Prostate gland (tissue), 2 donors: ENCODE results near the gene METTL26. TPM values are rescaled to one million over a fixed set of nuclear protein-coding genes. Genes with fewer than 3 reads are reported as not detected.

ENCODE experiments used
- DNase-seq: peaks from one replicate; pipeline ENCODE4 v3.0.0-alpha.2; 2019; ENCODE audit warnings: low spot score
- H3K27ac ChIP-seq, 2 donors: fragments of 200-600 bp; sonication (generic); 2 replicates each; pipeline ENCODE4 v1.5.1; 2017 to 2019
- H3K27me3 ChIP-seq: fragments of 200-600 bp; sonication (generic); replicated peaks from 2 replicates; pipeline ENCODE4 v1.5.1; 2019; ENCODE audit not compliant: insufficient read depth
- H3K36me3 ChIP-seq, 2 donors: fragments of 200-600 bp; sonication (generic); 1 replicate in 1 of 2; 2 replicates in 1 of 2; pipeline versions ENCODE4 v1.5.1 to v1.8.1; 2017 to 2019
- H3K4me1 ChIP-seq: fragments of 200-600 bp; sonication (generic); replicated peaks from 2 replicates; pipeline ENCODE4 v1.5.1; 2019
- H3K4me3 ChIP-seq, 2 donors: fragments of 200-600 bp; sonication (generic); 2 replicates each; pipeline ENCODE4 v1.5.1; 2017 to 2019
- H3K9me3 ChIP-seq: fragments of 200-600 bp; sonication (generic); 2 replicates; pipeline ENCODE4 v1.5.1; 2017
- POLR2A ChIP-seq: fragments of 450-650 bp; IDR thresholded peaks from one replicate; pipeline ENCODE4 v1.6.1; 2016; ENCODE audit warnings: antibody characterized with exemption, mild to moderate bottlenecking
- POLR2AphosphoS5 ChIP-seq: sonication (generic); formaldehyde crosslinking; IDR thresholded peaks from one replicate; pipeline ENCODE4 v1.6.1; 2017; ENCODE audit warnings: antibody characterized with exemption
- WGBS: methylation state at CpG from one replicate; pipeline ENCODE4 v1.1.5; 2018; 5-methylcytosine and 5-hydroxymethylcytosine counted together
- intact Hi-C: fragments of 100-400 bp; cut with DNase I; formaldehyde crosslinking; loops from one replicate; pipeline ENCODE4 v1.14.2; 2022
- total RNA-seq, 2 donors: library from RNA; depleted of rRNA; stranded (reverse); fragments of >200 nt; gene quantifications; one replicate each; pipeline ENCODE4 v1.1.0, GENCODE V29; 2016
- TF ChIP-seq, protein P1 (sequence below), 4 experiments: fragments of 200-600 bp in 2 of 4; fragments of 450-650 bp in 2 of 4; sonication (generic) in 2 of 4; IDR thresholded peaks; 1 replicate in 3 of 4; 2 replicates in 1 of 4; pipeline ENCODE4 v1.5.1; 2016 to 2019; ENCODE audit warnings: antibody characterized with exemption in 4 of 4, mild to moderate bottlenecking in 2 of 4, moderate library complexity in 2 of 4

The METTL26 gene
- total RNA-seq, 2 donors from 2014 or later = 179 to 207 TPM

DNA sequence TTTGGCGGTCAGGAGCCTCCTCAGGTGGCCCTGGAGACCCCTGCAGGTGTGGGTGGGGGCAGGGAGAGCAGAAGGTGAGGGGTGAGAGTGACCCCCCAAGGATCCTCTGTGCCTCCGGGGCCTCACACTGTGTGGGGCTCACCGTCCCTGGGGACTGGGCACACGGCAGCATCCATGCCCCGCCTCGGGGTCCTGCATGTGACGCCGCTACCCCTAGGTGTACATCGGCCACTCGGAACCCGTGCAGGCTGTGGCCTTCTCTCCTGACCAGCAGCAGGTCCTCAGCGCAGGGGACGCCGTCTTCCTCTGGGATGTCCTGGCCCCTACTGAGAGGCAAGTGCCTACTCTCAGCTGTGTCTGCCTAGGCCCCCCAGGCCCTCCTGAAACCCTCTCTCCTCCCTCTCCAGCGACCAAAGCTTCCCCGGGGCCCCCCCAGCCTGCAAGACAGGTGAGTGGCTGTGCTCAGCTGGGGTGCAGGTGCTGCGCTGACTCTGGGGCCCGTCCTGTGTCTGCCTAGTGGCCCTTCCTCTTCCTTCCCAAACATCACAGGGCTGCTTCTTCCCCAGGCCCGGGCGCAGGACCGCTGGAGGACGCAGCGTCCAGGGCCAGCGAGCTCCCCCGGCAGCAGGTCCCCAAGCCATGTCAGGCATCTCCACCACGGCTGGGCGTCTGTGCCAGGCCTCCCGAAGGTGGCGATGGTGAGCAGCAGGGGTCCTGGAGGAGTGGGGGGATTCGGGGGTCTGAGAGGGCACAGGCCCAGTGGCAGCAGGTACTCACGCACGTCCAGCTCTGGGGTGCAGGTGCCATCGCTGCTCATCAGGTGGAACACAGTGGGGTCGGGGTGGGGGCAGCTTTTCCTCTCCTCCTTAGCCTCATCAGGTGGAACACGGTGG, 22.8 kb upstream of the METTL26 start:
- intact Hi-C loops = no loop called here
- Histone ChIP-seq H3K9me3 (no peaks in the 10 kb centered on the region), H3K27me3 (no peaks in the 10 kb centered on the region), H3K27ac (no peak overlapping the region), H3K36me3 (no peaks in the 10 kb centered on the region), H3K4me3 (no peak overlapping the region), H3K4me1 (peaks cover 3% of the 10 kb centered on the region)
- 88% methylated on average over 25 of the region's 35 CpGs for WGBS
- TF ChIP-seq POLR2A = no peak
- no peak for DNase-seq

DNA sequence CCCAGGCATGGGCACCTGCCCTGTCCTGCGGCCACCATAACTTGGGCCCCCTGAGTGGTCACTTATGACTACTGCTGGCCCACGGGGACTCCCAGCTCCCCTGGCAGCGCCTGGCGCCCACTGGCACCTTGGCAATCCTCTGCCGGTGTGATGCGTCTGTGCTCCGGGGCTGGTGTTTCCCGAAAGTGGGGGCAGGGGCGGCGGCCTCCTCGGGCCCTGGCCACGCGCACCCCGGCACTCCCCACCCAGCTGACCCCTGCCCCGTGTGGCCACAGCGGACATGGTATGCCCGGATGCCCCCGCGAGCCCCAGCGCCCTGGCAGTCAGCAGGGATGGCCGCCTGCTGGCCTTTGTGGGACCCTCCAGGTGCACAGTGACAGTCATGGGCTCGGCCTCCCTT, 21.4 kb upstream of the METTL26 start:
- Histone ChIP-seq H3K4me1 (peaks cover 3% of the 10 kb centered on the region), H3K9me3 (no peaks in the 10 kb centered on the region), H3K27me3 (no peaks in the 10 kb centered on the region), H3K36me3 (no peaks in the 10 kb centered on the region), H3K27ac (no peak overlapping the region), H3K4me3 (no peak overlapping the region)
- intact Hi-C loops = no loop called here
- WGBS = 89% methylated on average over 22 of the region's 22 CpGs
- no peak for DNase-seq
- TF ChIP-seq, protein P1, sequence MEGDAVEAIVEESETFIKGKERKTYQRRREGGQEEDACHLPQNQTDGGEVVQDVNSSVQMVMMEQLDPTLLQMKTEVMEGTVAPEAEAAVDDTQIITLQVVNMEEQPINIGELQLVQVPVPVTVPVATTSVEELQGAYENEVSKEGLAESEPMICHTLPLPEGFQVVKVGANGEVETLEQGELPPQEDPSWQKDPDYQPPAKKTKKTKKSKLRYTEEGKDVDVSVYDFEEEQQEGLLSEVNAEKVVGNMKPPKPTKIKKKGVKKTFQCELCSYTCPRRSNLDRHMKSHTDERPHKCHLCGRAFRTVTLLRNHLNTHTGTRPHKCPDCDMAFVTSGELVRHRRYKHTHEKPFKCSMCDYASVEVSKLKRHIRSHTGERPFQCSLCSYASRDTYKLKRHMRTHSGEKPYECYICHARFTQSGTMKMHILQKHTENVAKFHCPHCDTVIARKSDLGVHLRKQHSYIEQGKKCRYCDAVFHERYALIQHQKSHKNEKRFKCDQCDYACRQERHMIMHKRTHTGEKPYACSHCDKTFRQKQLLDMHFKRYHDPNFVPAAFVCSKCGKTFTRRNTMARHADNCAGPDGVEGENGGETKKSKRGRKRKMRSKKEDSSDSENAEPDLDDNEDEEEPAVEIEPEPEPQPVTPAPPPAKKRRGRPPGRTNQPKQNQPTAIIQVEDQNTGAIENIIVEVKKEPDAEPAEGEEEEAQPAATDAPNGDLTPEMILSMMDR (IDR thresholded peaks at IDR 0.05) = no peak
- TF ChIP-seq POLR2A (no peak), POLR2AphosphoS5 (no peak)

DNA sequence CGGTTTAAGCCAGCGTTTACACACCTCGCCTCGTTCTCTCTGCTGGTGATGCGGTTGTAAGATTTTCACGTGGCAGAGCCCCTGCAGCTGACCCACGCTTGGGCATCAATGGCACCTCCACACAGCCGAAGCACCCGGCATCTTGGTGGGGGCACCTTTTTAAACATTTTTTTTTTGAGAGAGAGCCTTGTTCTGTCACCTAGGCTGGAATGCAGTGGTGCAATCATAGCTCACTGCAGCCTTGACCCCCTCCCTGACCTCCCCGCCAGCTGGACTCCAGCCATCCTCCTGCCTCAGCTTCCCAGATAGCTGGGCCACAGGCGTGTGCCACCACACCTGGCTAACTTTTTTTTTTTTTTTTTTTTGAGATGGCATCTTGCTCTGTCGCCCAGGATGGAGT, 17.9 kb upstream of the METTL26 start:
- 90% methylated on average over 12 of the region's 12 CpGs for WGBS
- Histone ChIP-seq H3K27me3 (no peaks in the 10 kb centered on the region), H3K36me3 (no peaks in the 10 kb centered on the region), H3K4me3 (no peak overlapping the region), H3K4me1 (peaks cover 5% of the 10 kb centered on the region), H3K27ac (no peak overlapping the region), H3K9me3 (no peaks in the 10 kb centered on the region)
- intact Hi-C loops = no loop called here
- TF ChIP-seq, protein P1 (IDR thresholded peaks at IDR 0.05) = no peak
- no peak for TF ChIP-seq POLR2AphosphoS5
- TF ChIP-seq POLR2A = no peak
- no peak for DNase-seq

DNA sequence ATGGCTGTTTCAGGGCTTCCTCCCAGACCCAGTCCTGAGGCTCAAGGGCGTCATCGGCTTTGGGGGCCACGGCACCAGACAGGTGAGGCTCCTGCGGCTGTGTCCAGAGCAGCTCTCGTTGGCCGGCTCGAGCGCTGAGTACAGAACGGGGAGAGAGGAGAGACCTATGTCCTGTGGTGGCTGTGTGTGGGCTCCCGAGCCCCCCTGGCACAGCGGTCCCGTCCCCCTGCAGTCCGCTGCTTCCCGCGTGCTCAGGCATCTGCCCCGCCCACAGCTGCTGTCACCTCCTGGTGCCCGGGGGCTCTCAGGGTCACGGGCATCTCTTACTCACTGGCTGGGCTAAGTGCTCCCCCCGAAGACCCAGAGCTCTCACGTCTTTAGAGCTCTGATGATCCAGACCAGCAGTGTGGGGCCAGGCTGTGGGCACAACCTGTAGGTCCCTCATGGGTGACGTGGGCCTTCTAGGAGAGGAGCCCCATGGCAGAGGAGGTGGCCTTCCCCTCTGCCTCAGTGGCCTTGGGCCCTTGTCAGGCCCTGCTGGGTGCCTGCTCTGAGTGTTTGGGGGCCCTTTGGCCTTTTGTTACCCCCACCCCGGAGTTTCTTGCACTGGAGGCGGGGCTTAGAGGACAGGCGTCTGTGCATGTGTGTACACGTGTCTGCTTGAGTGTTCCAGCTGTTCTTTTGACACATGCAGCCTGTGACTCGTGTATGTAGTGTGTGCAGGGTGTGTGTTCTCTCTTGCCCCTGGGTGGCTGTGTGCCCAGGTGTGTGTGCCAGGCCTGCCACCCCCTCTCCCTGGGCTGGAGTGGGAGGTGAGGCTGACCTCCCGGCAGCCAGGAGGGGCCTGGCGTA, 16.6 kb upstream of the METTL26 start:
- 72% methylated on average over 23 of the region's 28 CpGs for WGBS
- Histone ChIP-seq H3K4me1 (peaks cover 15% of the 10 kb centered on the region), H3K9me3 (no peaks in the 10 kb centered on the region), H3K27me3 (no peaks in the 10 kb centered on the region), H3K36me3 (no peaks in the 10 kb centered on the region), H3K27ac (no peak overlapping the region), H3K4me3 (no peak overlapping the region)
- DNase-seq = no peak
- no peak for TF ChIP-seq POLR2A
- TF ChIP-seq POLR2AphosphoS5 = no peak
- TF ChIP-seq, protein P1 (IDR thresholded peaks at IDR 0.05) = no peak
- intact Hi-C loops = no loop called here

DNA sequence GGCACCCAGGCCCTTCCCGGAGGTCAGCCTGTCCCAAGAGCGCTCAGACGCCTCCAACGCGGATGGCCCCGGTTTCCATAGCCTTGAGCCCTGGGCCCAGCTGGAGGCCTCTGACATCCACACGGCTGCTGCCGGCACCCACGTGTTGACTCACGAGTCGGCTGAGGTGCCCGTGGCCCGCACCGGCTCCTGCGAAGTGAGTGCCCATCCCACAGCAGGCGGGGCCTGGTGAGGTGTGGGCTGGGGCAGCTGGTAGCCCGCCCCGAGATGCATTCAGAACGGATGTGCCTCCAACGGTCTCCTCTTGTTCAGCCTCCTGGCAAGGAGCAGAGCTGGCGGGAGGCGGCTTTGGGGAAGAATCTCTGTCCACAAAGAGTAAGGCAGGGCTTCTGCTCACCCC, 15.7 kb upstream of the METTL26 start:
- no peaks in the 10 kb centered on the region for H3K9me3 ChIP-seq
- DNase-seq = no peak
- intact Hi-C loops = no loop called here
- H3K27ac ChIP-seq = no peak overlapping the region
- TF ChIP-seq, protein P1 (IDR thresholded peaks at IDR 0.05) = no peak
- no peak for TF ChIP-seq POLR2A
- TF ChIP-seq POLR2AphosphoS5 = no peak
- H3K27me3 ChIP-seq = no peaks in the 10 kb centered on the region
- WGBS = 81% methylated on average over 16 of the region's 22 CpGs
- H3K36me3 ChIP-seq = no peaks in the 10 kb centered on the region
- peaks cover 18% of the 10 kb centered on the region for H3K4me1 ChIP-seq
- H3K4me3 ChIP-seq = no peak overlapping the region
